CD4-positive, alpha-beta T cell treated with Interferon alpha-2 for 1 hour (primary cell): ENCODE measurements around the gene GPR89B.

Experiments
- DNase-seq, 2 donors: peaks; one replicate each; pipeline ENCODE4 v3.0.0-alpha.2; 2020 to 2022

The GPR89B gene

DNA sequence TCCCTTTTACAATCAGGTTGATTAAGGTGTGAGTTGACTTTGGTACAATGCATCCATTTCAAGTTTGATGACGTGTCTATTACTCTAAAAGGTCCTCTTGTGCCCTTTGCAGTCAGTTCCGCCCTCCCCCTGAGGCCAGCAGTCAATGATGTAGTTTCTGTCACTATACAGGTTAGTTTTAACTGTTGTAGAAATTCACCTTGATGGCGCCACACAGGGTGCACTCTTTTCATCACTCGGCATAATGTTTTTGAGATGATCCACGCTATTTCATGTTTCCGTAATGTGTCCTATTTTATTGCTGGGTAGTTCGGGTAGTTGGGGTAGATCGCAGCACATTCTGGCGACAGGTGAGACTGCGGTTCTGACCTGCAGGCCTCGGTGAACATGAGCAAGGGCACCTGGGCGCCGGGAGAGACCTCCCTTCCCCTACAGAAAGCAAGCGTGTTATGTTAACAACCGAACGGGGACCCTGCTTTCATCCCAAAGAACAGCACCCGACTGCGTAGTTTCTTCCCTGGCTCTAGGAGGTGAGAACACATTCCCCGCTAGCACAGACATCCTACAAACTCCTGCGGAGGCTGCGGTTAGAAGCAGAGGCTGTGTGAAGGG, 109.7 kb downstream of the GPR89B start:
- DNase-seq, result peak in 1 of 2 donors; percentile 43

DNA sequence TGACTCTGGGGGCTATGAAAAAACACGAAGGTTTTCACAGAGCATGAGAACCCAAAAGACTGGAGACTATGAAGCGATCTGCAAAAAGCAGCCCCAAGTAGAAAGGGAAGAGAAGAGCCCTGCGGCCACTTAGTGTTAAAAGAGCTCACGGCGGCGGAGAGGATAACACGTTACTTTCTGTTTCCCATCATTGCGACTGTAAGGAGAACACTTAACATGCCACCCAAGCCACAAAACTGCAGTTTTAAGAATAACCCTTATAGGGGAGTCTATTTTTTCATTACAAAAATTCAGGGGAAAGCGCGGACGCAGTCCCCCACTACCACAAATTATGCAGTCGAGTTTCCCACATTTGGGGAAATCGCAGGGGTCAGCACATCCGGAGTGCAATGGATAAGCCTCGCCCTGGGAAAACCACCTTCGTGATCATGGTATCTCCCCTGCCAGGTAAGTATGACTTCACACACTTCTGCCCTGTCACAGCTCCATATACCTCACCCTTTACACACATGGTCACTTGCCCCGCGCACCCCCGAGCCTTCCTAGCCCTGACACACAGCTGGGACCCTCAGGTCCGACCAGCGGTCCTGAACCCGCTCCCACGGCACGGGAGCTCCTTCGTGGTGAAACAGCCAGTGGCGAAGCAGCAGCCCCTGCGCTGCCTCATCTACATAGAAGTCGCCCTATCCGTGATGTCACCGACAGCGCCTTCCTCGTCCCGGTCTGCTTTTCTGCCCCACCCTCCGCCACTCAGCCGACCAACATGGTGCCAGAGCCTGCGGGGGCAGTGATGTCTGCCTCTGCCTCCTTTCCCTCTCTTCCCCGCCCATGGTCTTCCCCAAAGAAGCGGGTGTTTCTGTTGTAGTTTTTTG, 110.5 kb downstream of the GPR89B start:
- DNase-seq, result peak; percentile 82 to 83
